Caco-2 (cell line): Measurements from ENCODE around the gene SLC7A5. TPM values are rescaled to one million over a fixed set of nuclear protein-coding genes. Genes with fewer than 3 reads are reported as not detected.

Source experiments
- BruUV-seq: library from RNA; stranded (reverse); fragments of 400-500 nt; replicated peaks from 2 replicates; lab custom pipeline; 2021; lab: Mats Ljungman, UMichigan
- CTCF ChIA-PET: fragments of 300-600 bp; sonication (Branson Sonifier 250); formaldehyde crosslinking; loops from one replicate; lab custom pipeline; 2022; ENCODE audit warnings: antibody characterized with exemption; lab: Charles Lee
- POLR2A ChIA-PET: fragments of 300-600 bp; sonication (Branson Sonifier 250); formaldehyde crosslinking; loops from one replicate; lab custom pipeline; 2022; ENCODE audit warnings: antibody characterized with exemption; lab: Charles Lee
- DNase-seq, 2 experiments: peaks; one replicate each; pipeline versions ENCODE4 v3.0.0 to v3.0.0-alpha.2; 2020 to 2022
- H3K27me3 ChIP-seq: replicated peaks from 2 replicates; pipeline ENCODE4 v1.6.0; 2011; ENCODE audit warnings: low read length; ENCODE audit not compliant: control insufficient read depth, insufficient read depth
- H3K36me3 ChIP-seq: 2 replicates; pipeline ENCODE4 v1.5.1; 2011; ENCODE audit warnings: low read length; ENCODE audit not compliant: control insufficient read depth, insufficient read depth
- H3K4me1 ChIP-seq: fragments of 250-450 bp; sonication (Bioruptor Pico); 2 replicates; pipeline ENCODE4 v1.5.1; 2020; ENCODE audit warnings: mild to moderate bottlenecking
- H3K4me3 ChIP-seq: 2 replicates; pipeline ENCODE4 v1.5.1; 2011; ENCODE audit warnings: low read depth, mild to moderate bottlenecking, control low read depth, low read length
- H3K9me3 ChIP-seq: fragments of 250-450 bp; sonication (Bioruptor Pico); 2 replicates; pipeline ENCODE4 v1.5.1; 2020; ENCODE audit warnings: mild to moderate bottlenecking, moderate library complexity
- H3K27ac Mint-ChIP-seq: one replicate; pipeline ENCODE4 v1.8.0; 2022; ENCODE audit warnings: mixed read lengths; ENCODE audit not compliant: unreplicated experiment
- H3K27me3 Mint-ChIP-seq: one replicate; pipeline ENCODE4 v1.8.0; 2022; ENCODE audit warnings: mixed read lengths; ENCODE audit not compliant: insufficient read depth, unreplicated experiment
- H3K36me3 Mint-ChIP-seq: one replicate; pipeline ENCODE4 v1.8.0; 2022; ENCODE audit warnings: mild to moderate bottlenecking, mixed read lengths; ENCODE audit not compliant: insufficient read depth, unreplicated experiment
- H3K4me1 Mint-ChIP-seq: one replicate; pipeline ENCODE4 v1.8.0; 2022; ENCODE audit warnings: low read depth, mixed read lengths; ENCODE audit not compliant: unreplicated experiment
- H3K4me3 Mint-ChIP-seq: one replicate; pipeline ENCODE4 v1.8.0; 2022; ENCODE audit warnings: mild to moderate bottlenecking, moderate library complexity, mixed read lengths; ENCODE audit not compliant: unreplicated experiment
- H3K9me3 Mint-ChIP-seq: one replicate; pipeline ENCODE4 v1.8.0; 2022; ENCODE audit warnings: mixed read lengths; ENCODE audit not compliant: unreplicated experiment
- intact Hi-C: fragments of 100-400 bp; cut with micrococcal nuclease; formaldehyde crosslinking; loops from one replicate; pipeline ENCODE4 v1.10.0; 2022; ENCODE audit not compliant: unreplicated experiment
- total RNA-seq: library from RNA; stranded (reverse); gene quantifications from 2 replicates; pipeline ENCODE4 v1.2.3, GENCODE V29; 2022
- TF ChIP-seq, protein P1 (sequence below), 2 experiments: fragments of 200-600 bp in 1 of 2; IDR thresholded peaks; 1 replicate in 1 of 2; 2 replicates in 1 of 2; pipeline versions ENCODE4 v1.5.1 to v1.8.0; 2011 to 2022; ENCODE audit warnings: antibody characterized with exemption in 1 of 2, control low read depth in 1 of 2, inconsistent platforms in 1 of 2, low read depth in 1 of 2, low read length in 1 of 2, mild to moderate bottlenecking in 1 of 2, moderate library complexity in 1 of 2; ENCODE audit not compliant: insufficient read depth in 1 of 2, severe bottlenecking in 1 of 2, unreplicated experiment in 1 of 2

The SLC7A5 gene
- total RNA-seq, 1 experiment from 2014 or later: 534 TPM

- H3K27ac Mint-ChIP-seq: peak overlapping the region; percentile 13
- CTCF ChIA-PET: interaction anchor here (0.5 to 1.6 kb wide), 4 partner anchors 10 to 75 kb away, joined by 3 to 5 read pairs (median 4); no protein-coding TSS in a partner anchor
Measured at GRCh38 chr16:87839542-87840270, 29.6 kb downstream of the SLC7A5 start.

GRCh38 chr16:87838643-87839541 is 30.4 kb downstream of the SLC7A5 start:
- Mint-ChIP-seq H3K4me1 (no peaks in the 10 kb centered on the region), H3K9me3 (no peaks in the 10 kb centered on the region), H3K4me3 (no peak overlapping the region), H3K27ac (peak overlapping the region; percentile 13), H3K27me3 (no peaks in the 10 kb centered on the region), H3K36me3 (peaks cover 100% of the 10 kb centered on the region)
- ChIA-PET POLR2A (interaction anchor here (0.7 kb wide), 1 partner anchor 15 kb away, joined by 9 read pairs; no protein-coding TSS in a partner anchor), CTCF (interaction anchor here (0.5 to 1.6 kb wide), 2 partner anchors 11 to 74 kb away, joined by 3 to 4 read pairs; no protein-coding TSS in a partner anchor)
- BruUV-seq: no TSS peak
- Histone ChIP-seq H3K27me3 (no peaks in the 10 kb centered on the region), H3K36me3 (peaks cover 13% of the 10 kb centered on the region), H3K9me3 (no peaks in the 10 kb centered on the region), H3K4me1 (peaks cover 11% of the 10 kb centered on the region; the same call in 1 of the 2 replicates), H3K4me3 (no peak overlapping the region)
- TF ChIP-seq, protein P1, sequence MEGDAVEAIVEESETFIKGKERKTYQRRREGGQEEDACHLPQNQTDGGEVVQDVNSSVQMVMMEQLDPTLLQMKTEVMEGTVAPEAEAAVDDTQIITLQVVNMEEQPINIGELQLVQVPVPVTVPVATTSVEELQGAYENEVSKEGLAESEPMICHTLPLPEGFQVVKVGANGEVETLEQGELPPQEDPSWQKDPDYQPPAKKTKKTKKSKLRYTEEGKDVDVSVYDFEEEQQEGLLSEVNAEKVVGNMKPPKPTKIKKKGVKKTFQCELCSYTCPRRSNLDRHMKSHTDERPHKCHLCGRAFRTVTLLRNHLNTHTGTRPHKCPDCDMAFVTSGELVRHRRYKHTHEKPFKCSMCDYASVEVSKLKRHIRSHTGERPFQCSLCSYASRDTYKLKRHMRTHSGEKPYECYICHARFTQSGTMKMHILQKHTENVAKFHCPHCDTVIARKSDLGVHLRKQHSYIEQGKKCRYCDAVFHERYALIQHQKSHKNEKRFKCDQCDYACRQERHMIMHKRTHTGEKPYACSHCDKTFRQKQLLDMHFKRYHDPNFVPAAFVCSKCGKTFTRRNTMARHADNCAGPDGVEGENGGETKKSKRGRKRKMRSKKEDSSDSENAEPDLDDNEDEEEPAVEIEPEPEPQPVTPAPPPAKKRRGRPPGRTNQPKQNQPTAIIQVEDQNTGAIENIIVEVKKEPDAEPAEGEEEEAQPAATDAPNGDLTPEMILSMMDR (IDR thresholded peaks at IDR 0.05; ENCODE audit: insufficient read depth in 1 of 2, low read depth in 1 of 2, low read length in 1 of 2, severe bottlenecking in 1 of 2, unreplicated experiment in 1 of 2): no peak
- intact Hi-C loops: no loop called here
- DNase-seq: no peak

More at GRCh38 chr16:87839542-87840270, 29.6 kb downstream of the SLC7A5 start:
- BruUV-seq: no TSS peak
- TF ChIP-seq, protein P1 (IDR thresholded peaks at IDR 0.05; ENCODE audit: insufficient read depth in 1 of 2, low read depth in 1 of 2, low read length in 1 of 2, severe bottlenecking in 1 of 2, unreplicated experiment in 1 of 2): no peak
- H3K4me1 ChIP-seq: peaks cover 14% of the 10 kb centered on the region; the same call in 1 of the 2 replicates
- H3K36me3 ChIP-seq: peaks cover 13% of the 10 kb centered on the region
- POLR2A ChIA-PET: no interaction called here
- Mint-ChIP-seq H3K4me3 (no peak overlapping the region), H3K4me1 (peaks cover 4% of the 10 kb centered on the region), H3K36me3 (peaks cover 100% of the 10 kb centered on the region), H3K27me3 (no peaks in the 10 kb centered on the region), H3K9me3 (no peaks in the 10 kb centered on the region)
- no peaks in the 10 kb centered on the region for H3K9me3 ChIP-seq
- H3K4me3 ChIP-seq: no peak overlapping the region
- no peaks in the 10 kb centered on the region for H3K27me3 ChIP-seq
- intact Hi-C loops: no loop called here
- no peak for DNase-seq
